ENCODE data around the gene SLC7A10. TPM values are rescaled to one million over a fixed set of nuclear protein-coding genes. Genes with fewer than 3 reads are reported as not detected.

Gene SLC7A10
- polyA plus RNA-seq, 1 donor from 2014 or later = not detected

Other genes starting within 250 kb of the SLC7A10 start
- 3.7 TPM for gene RHPN2, start 161.0 kb downstream of the SLC7A10 start, polyA plus RNA-seq
- 7.0 TPM for gene GPATCH1, start 144.7 kb downstream of the SLC7A10 start, polyA plus RNA-seq
- gene WDR88, start 93.7 kb downstream of the SLC7A10 start, polyA plus RNA-seq = 0.13 TPM
- not detected for gene LRP3, start 31.5 kb downstream of the SLC7A10 start, polyA plus RNA-seq
- gene CEBPA, start 76.7 kb upstream of the SLC7A10 start, polyA plus RNA-seq = 0.15 TPM
- 15.2 TPM for gene CEBPG, start 147.9 kb upstream of the SLC7A10 start, polyA plus RNA-seq

Data from IgD-negative memory B cell (primary cell).